Neural cell (in vitro differentiated cells): Measurements from ENCODE around the gene XYLT2.

Experiments
- EP300 ChIP-seq: fragments of 450-650 bp; conservative IDR thresholded peaks from 2 replicates; pipeline ENCODE4 v1.6.1; 2014; ENCODE audit warnings: antibody characterized with exemption, mild to moderate bottlenecking, moderate library complexity; ENCODE audit not compliant: poor library complexity, severe bottlenecking
- EZH2 ChIP-seq: fragments of 200-600, 300-800 bp; shearing (Covaris generic), sonication (generic); IDR thresholded peaks from 2 replicates; pipeline ENCODE4 v1.6.1; 2014; ENCODE audit warnings: antibody characterized with exemption, low read length, borderline replicate concordance, mild to moderate bottlenecking; ENCODE audit not compliant: insufficient read depth, poor library complexity, severe bottlenecking
- MXI1 ChIP-seq: fragments of 450-650 bp; conservative IDR thresholded peaks from 2 replicates; pipeline ENCODE4 v1.6.1; 2014; ENCODE audit warnings: antibody characterized with exemption, mild to moderate bottlenecking; ENCODE audit not compliant: poor library complexity, severe bottlenecking
- POLR2AphosphoS5 ChIP-seq: IDR thresholded peaks from 2 replicates; pipeline ENCODE4 v1.6.1; 2012
- RAD21 ChIP-seq: fragments of 450-650 bp; conservative IDR thresholded peaks from 2 replicates; pipeline ENCODE4 v1.6.1; 2014; ENCODE audit warnings: antibody characterized with exemption, mild to moderate bottlenecking, moderate library complexity
- SMC3 ChIP-seq: fragments of 450-650 bp; conservative IDR thresholded peaks from 2 replicates; pipeline ENCODE4 v1.6.1; 2014; ENCODE audit warnings: antibody characterized with exemption, mild to moderate bottlenecking, moderate library complexity; ENCODE audit not compliant: poor library complexity
- TAF1 ChIP-seq: IDR thresholded peaks from 2 replicates; pipeline ENCODE4 v1.6.1; 2012; ENCODE audit warnings: low read depth
- TF ChIP-seq, protein P1 (sequence below): fragments of 450-650 bp; IDR thresholded peaks from 2 replicates; pipeline ENCODE4 v1.5.1; 2014; ENCODE audit warnings: antibody characterized with exemption, mild to moderate bottlenecking, moderate library complexity; ENCODE audit not compliant: poor library complexity, severe bottlenecking
- TF ChIP-seq, protein P2 (sequence below): IDR thresholded peaks from 2 replicates; pipeline ENCODE4 v1.6.1; 2012; ENCODE audit warnings: borderline replicate concordance

DNA sequence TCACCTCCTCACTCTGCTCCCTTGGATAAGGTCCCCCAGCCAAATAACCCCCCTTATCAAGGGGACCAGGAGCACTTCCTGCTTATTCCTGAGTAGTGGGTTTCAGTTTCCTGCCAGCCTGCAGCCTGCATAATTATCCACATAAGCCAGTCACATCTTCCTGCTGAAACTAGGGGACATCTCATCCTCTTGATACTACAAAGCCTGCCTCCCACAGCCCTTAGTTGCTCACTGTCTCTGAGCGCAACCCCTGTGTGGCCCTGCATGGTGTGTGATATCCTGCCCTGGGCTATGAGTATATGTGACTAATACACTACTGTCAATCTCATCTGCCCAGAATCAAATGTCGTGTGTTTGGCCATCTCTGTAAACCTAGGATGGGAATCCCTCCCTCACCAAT lies 8.0 kb upstream of the XYLT2 start:
- TF ChIP-seq, protein P1, sequence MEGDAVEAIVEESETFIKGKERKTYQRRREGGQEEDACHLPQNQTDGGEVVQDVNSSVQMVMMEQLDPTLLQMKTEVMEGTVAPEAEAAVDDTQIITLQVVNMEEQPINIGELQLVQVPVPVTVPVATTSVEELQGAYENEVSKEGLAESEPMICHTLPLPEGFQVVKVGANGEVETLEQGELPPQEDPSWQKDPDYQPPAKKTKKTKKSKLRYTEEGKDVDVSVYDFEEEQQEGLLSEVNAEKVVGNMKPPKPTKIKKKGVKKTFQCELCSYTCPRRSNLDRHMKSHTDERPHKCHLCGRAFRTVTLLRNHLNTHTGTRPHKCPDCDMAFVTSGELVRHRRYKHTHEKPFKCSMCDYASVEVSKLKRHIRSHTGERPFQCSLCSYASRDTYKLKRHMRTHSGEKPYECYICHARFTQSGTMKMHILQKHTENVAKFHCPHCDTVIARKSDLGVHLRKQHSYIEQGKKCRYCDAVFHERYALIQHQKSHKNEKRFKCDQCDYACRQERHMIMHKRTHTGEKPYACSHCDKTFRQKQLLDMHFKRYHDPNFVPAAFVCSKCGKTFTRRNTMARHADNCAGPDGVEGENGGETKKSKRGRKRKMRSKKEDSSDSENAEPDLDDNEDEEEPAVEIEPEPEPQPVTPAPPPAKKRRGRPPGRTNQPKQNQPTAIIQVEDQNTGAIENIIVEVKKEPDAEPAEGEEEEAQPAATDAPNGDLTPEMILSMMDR: no peak
- TF ChIP-seq EZH2 (no peak), EP300 (no peak), TAF1 (no peak), SMC3 (no peak), MXI1 (no peak), POLR2AphosphoS5 (no peak), RAD21 (no peak)
- TF ChIP-seq, protein P2, sequence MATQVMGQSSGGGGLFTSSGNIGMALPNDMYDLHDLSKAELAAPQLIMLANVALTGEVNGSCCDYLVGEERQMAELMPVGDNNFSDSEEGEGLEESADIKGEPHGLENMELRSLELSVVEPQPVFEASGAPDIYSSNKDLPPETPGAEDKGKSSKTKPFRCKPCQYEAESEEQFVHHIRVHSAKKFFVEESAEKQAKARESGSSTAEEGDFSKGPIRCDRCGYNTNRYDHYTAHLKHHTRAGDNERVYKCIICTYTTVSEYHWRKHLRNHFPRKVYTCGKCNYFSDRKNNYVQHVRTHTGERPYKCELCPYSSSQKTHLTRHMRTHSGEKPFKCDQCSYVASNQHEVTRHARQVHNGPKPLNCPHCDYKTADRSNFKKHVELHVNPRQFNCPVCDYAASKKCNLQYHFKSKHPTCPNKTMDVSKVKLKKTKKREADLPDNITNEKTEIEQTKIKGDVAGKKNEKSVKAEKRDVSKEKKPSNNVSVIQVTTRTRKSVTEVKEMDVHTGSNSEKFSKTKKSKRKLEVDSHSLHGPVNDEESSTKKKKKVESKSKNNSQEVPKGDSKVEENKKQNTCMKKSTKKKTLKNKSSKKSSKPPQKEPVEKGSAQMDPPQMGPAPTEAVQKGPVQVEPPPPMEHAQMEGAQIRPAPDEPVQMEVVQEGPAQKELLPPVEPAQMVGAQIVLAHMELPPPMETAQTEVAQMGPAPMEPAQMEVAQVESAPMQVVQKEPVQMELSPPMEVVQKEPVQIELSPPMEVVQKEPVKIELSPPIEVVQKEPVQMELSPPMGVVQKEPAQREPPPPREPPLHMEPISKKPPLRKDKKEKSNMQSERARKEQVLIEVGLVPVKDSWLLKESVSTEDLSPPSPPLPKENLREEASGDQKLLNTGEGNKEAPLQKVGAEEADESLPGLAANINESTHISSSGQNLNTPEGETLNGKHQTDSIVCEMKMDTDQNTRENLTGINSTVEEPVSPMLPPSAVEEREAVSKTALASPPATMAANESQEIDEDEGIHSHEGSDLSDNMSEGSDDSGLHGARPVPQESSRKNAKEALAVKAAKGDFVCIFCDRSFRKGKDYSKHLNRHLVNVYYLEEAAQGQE: no peak
